H9 (cell line): ENCODE measurements around the gene CNGB1. TPM values are rescaled to one million over a fixed set of nuclear protein-coding genes. Genes with fewer than 3 reads are reported as not detected.

Experiments
- DNase-seq: peaks from one replicate; pipeline ENCODE4 v3.0.0-alpha.2; 2017
- H2AFZ ChIP-seq: one replicate; pipeline ENCODE4 v1.6.1; 2013; ENCODE audit warnings: mild to moderate bottlenecking, low read length, control low read depth, moderate library complexity
- H2AK5ac ChIP-seq: 2 replicates; pipeline ENCODE4 v1.6.1; 2013; ENCODE audit warnings: low read length, control low read depth, mixed read lengths; ENCODE audit not compliant: insufficient read length
- H2BK120ac ChIP-seq: one replicate; pipeline ENCODE4 v1.6.1; 2013; ENCODE audit warnings: low read depth, mild to moderate bottlenecking, low read length, control low read depth, inconsistent platforms; ENCODE audit not compliant: poor library complexity, severe bottlenecking
- H2BK12ac ChIP-seq: 2 replicates; pipeline ENCODE4 v1.6.1; 2013; ENCODE audit warnings: low read length, control low read depth, mixed read lengths, low read depth; ENCODE audit not compliant: insufficient read length
- H2BK15ac ChIP-seq: 2 replicates; pipeline ENCODE4 v1.6.1; 2013; ENCODE audit warnings: low read depth, low read length, control low read depth
- H2BK20ac ChIP-seq: one replicate; pipeline ENCODE4 v1.6.1; 2013; ENCODE audit warnings: low read depth, mild to moderate bottlenecking, low read length, control low read depth, inconsistent platforms; ENCODE audit not compliant: poor library complexity, severe bottlenecking
- H2BK5ac ChIP-seq: 2 replicates; pipeline ENCODE4 v1.6.1; 2013; ENCODE audit warnings: low read length, control low read depth, mixed read lengths; ENCODE audit not compliant: insufficient read length
- H3K14ac ChIP-seq: 2 replicates; pipeline ENCODE4 v1.6.1; 2013; ENCODE audit warnings: low read length, control low read depth; ENCODE audit not compliant: insufficient read depth
- H3K18ac ChIP-seq: 2 replicates; pipeline ENCODE4 v1.6.1; 2013; ENCODE audit warnings: low read depth, mild to moderate bottlenecking, mixed read lengths, low read length, control low read depth; ENCODE audit not compliant: insufficient read length
- H3K23ac ChIP-seq: 2 replicates; pipeline ENCODE4 v1.6.1; 2013; ENCODE audit warnings: low read length, control low read depth, mixed read lengths, low read depth; ENCODE audit not compliant: insufficient read length
- H3K23me2 ChIP-seq: 2 replicates; pipeline ENCODE4 v1.6.1; 2013; ENCODE audit warnings: low read depth, mild to moderate bottlenecking, mixed read lengths, low read length, control low read depth; ENCODE audit not compliant: insufficient read length, poor library complexity, severe bottlenecking
- H3K27ac ChIP-seq: 2 replicates; pipeline ENCODE4 v1.5.1; 2013; ENCODE audit warnings: low read length, control low read depth, mixed read lengths, low read depth; ENCODE audit not compliant: insufficient read length
- H3K27me3 ChIP-seq: 2 replicates; pipeline ENCODE4 v1.6.1; 2013; ENCODE audit warnings: low read length, control low read depth, inconsistent platforms; ENCODE audit not compliant: insufficient read depth
- H3K4ac ChIP-seq: 2 replicates; pipeline ENCODE4 v1.6.1; 2013; ENCODE audit warnings: low read depth, mild to moderate bottlenecking, control low read depth, inconsistent platforms, low read length, moderate library complexity
- H3K4me1 ChIP-seq: 2 replicates; pipeline ENCODE4 v1.6.1; 2013; ENCODE audit warnings: low read length, control low read depth, inconsistent platforms; ENCODE audit not compliant: insufficient read depth
- H3K4me2 ChIP-seq: 2 replicates; pipeline ENCODE4 v1.6.1; 2013; ENCODE audit warnings: low read length, control low read depth, mixed read lengths; ENCODE audit not compliant: insufficient read length, insufficient read depth
- H3K56ac ChIP-seq: 2 replicates; pipeline ENCODE4 v1.6.1; 2013; ENCODE audit warnings: low read depth, mild to moderate bottlenecking, mixed read lengths, low read length, control low read depth; ENCODE audit not compliant: insufficient read length
- H3K79me1 ChIP-seq: 2 replicates; pipeline ENCODE4 v1.6.1; 2013; ENCODE audit warnings: low read depth, mild to moderate bottlenecking, moderate library complexity, low read length, control low read depth, inconsistent platforms; ENCODE audit not compliant: insufficient read depth, poor library complexity, severe bottlenecking
- H3K79me2 ChIP-seq: 2 replicates; pipeline ENCODE4 v1.6.1; 2013; ENCODE audit warnings: low read length, control low read depth, inconsistent platforms; ENCODE audit not compliant: insufficient read depth
- H3K9ac ChIP-seq: 2 replicates; pipeline ENCODE4 v1.6.1; 2013; ENCODE audit warnings: low read length, control low read depth, mixed read lengths; ENCODE audit not compliant: insufficient read length; ENCODE audit errors: extremely low read depth
- H3K9me3 ChIP-seq: one replicate; pipeline ENCODE4 v1.6.1; 2013; ENCODE audit warnings: low read depth, low read length, inconsistent platforms; ENCODE audit not compliant: control insufficient read depth
- H3T11ph ChIP-seq: one replicate; pipeline ENCODE4 v1.6.1; 2013; ENCODE audit warnings: mild to moderate bottlenecking, low read length, control low read depth, inconsistent platforms
- H4K20me1 ChIP-seq: one replicate; pipeline ENCODE4 v1.6.1; 2013; ENCODE audit not compliant: control insufficient read depth, insufficient read length, insufficient read depth
- H4K5ac ChIP-seq: 2 replicates; pipeline ENCODE4 v1.6.1; 2013; ENCODE audit warnings: low read depth, mild to moderate bottlenecking, mixed read lengths, low read length, control low read depth; ENCODE audit not compliant: insufficient read length
- H4K8ac ChIP-seq: replicated peaks from 2 replicates; pipeline ENCODE4 v1.6.1; 2013; ENCODE audit warnings: low read length, control low read depth, mixed read lengths, low read depth; ENCODE audit not compliant: insufficient read length
- H4K91ac ChIP-seq: 2 replicates; pipeline ENCODE4 v1.6.1; 2013; ENCODE audit warnings: low read depth, mild to moderate bottlenecking, moderate library complexity, mixed read lengths, low read length, control low read depth; ENCODE audit not compliant: insufficient read length
- H3K27ac Mint-ChIP-seq, 3 experiments: 2 replicates in 2 of 3; 3 replicates in 1 of 3; pipeline ENCODE4 v1.8.0; 2020 to 2021; ENCODE audit warnings: mixed read lengths in 3 of 3, mild to moderate bottlenecking in 1 of 3, moderate library complexity in 1 of 3
- H3K27me3 Mint-ChIP-seq: 2 replicates; pipeline ENCODE4 v1.8.0; 2021; ENCODE audit warnings: low read depth, mild to moderate bottlenecking, moderate library complexity, mixed read lengths
- H3K36me3 Mint-ChIP-seq, 3 experiments: 2 replicates in 2 of 3; 3 replicates in 1 of 3; pipeline ENCODE4 v1.8.0; 2020 to 2021; ENCODE audit warnings: low read depth in 3 of 3, mixed read lengths in 3 of 3; ENCODE audit not compliant: insufficient read depth in 1 of 3
- H3K4me1 Mint-ChIP-seq, 2 experiments: 2 replicates each; pipeline ENCODE4 v1.8.0; 2020; ENCODE audit warnings: mixed read lengths in 2 of 2
- H3K4me3 Mint-ChIP-seq, 2 experiments: 2 replicates in 1 of 2; 3 replicates in 1 of 2; pipeline ENCODE4 v1.8.0; 2020 to 2021; ENCODE audit warnings: mild to moderate bottlenecking in 2 of 2, mixed read lengths in 2 of 2, moderate library complexity in 1 of 2
- H3K9me3 Mint-ChIP-seq, 2 experiments: 2 replicates in 1 of 2; 3 replicates in 1 of 2; pipeline ENCODE4 v1.8.0; 2020; ENCODE audit warnings: mild to moderate bottlenecking in 2 of 2, mixed read lengths in 2 of 2, moderate library complexity in 1 of 2
- WGBS: extraction: QIAGEN DNeasy Blood & Tissue Kit; methylation state at CpG from one replicate; pipeline ENCODE4 v1.1.7; 2013; ENCODE audit warnings: missing lambda C conversion rate, low lambda C conversion rate, mixed read lengths; ENCODE audit not compliant: insufficient read length; ENCODE audit errors: extremely low coverage; 5-methylcytosine and 5-hydroxymethylcytosine counted together
- total RNA-seq: library from RNA; stranded (reverse); gene quantifications from 2 replicates; pipeline ENCODE4 v1.2.1, GENCODE V29; 2021
- TF ChIP-seq, protein P1 (sequence below): fragments of 200-600 bp; sonication (generic); conservative IDR thresholded peaks from 3 replicates; pipeline ENCODE4 v1.8.0; 2021; ENCODE audit warnings: antibody characterized with exemption, mild to moderate bottlenecking

The CNGB1 gene
- total RNA-seq, 1 experiment from 2014 or later = not detected

DNA sequence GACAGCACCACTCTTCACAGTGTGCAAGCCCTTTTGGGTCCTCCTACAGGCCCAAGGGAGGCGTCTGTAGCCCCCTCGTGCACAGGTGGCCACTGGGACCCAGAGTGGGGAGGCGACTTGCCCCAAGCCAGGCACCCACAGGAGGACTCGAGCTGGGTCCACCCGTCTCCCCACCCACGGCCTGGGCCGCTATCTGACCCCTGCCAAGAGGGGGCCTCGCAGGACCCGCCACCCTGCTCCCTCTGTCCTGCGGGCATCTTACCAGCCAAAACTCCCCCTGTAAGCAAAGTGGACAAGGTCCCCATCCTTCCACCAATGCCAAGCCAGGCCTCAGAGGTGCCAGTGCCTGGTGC, 31.1 kb downstream of the CNGB1 start:
- Histone ChIP-seq H3K9me3 (no peaks in the 10 kb centered on the region), H2BK12ac (no peak overlapping the region), H4K5ac (no peak overlapping the region), H2BK120ac (no peak overlapping the region), H2BK15ac (no peak overlapping the region), H3K56ac (no peak overlapping the region), H3K27ac (no peak overlapping the region), H4K8ac (no peak overlapping the region), H3K14ac (no peak overlapping the region; the same call in 1 of the 2 replicates), H2AFZ (no peak overlapping the region), H3K4ac (no peak overlapping the region), H3K27me3 (no peaks in the 10 kb centered on the region), H3K4me1 (no peaks in the 10 kb centered on the region), H3K23ac (no peak overlapping the region), H4K20me1 (no peaks in the 10 kb centered on the region), H3K23me2 (no peaks in the 10 kb centered on the region), H3K4me2 (no peak overlapping the region), H3K79me2 (no peaks in the 10 kb centered on the region), H3K79me1 (no peaks in the 10 kb centered on the region), H2BK5ac (no peak overlapping the region), H3K18ac (no peak overlapping the region), H4K91ac (no peak overlapping the region), H2AK5ac (no peak overlapping the region), H3T11ph (no peak overlapping the region), H3K9ac (no peak overlapping the region), H2BK20ac (no peak overlapping the region)
- Mint-ChIP-seq H3K27ac (no peak overlapping the region), H3K27me3 (peaks cover 2% of the 10 kb centered on the region; the same call in 1 of the 2 replicates), H3K4me3 (no peak overlapping the region), H3K4me1 (peaks cover 0 to 3% of the 10 kb centered on the region in 2 experiments; a peak in 2 of 4 replicates), H3K9me3 (no peaks in the 10 kb centered on the region), H3K36me3 (no peaks in the 10 kb centered on the region)
- DNase-seq = no peak
- WGBS = no CpG with 5 or more reads among the region's 10 CpGs
- TF ChIP-seq, protein P1, sequence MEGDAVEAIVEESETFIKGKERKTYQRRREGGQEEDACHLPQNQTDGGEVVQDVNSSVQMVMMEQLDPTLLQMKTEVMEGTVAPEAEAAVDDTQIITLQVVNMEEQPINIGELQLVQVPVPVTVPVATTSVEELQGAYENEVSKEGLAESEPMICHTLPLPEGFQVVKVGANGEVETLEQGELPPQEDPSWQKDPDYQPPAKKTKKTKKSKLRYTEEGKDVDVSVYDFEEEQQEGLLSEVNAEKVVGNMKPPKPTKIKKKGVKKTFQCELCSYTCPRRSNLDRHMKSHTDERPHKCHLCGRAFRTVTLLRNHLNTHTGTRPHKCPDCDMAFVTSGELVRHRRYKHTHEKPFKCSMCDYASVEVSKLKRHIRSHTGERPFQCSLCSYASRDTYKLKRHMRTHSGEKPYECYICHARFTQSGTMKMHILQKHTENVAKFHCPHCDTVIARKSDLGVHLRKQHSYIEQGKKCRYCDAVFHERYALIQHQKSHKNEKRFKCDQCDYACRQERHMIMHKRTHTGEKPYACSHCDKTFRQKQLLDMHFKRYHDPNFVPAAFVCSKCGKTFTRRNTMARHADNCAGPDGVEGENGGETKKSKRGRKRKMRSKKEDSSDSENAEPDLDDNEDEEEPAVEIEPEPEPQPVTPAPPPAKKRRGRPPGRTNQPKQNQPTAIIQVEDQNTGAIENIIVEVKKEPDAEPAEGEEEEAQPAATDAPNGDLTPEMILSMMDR = 0 out of 3 replicates have a peak, but pooled peaks have one; percentile 22
